Measurements from ENCODE around the gene SERPINE1.

DNA sequence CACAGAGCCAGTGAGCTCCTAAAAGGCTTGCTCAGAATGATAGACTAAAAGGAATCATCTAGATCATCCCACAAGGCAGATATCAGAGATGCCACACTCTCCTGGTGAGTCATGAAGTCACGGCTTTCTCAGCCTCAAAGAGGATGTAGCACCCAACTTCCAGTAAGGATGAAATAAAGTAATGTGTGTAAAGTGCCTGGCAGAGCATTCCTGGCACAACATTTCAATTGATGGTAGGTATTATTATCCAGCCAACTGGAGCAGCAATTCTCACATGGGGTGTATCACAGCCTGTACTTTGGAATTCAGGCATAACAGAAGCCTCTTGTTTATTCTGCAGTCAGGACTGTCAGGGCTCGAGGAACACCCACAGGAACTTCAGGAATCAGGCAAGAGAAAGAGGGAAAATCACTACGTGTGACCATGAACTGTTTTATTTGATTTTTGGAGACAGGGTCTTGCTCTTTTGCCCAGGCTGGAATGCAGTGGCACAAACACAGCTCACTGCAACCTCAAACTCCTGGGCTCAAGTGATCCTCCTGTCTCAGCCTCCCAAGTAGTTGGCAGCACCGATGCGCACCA is 58.4 kb downstream of the SERPINE1 start:
- TF ChIP-seq POLR2A (IDR thresholded peaks at IDR 0.05; ENCODE audit: low read depth, low read length) (no peak), RAD21 (IDR thresholded peaks at IDR 0.05; ENCODE audit: low read length) (no peak), MAZ (IDR thresholded peaks at IDR 0.05; ENCODE audit: borderline replicate concordance, low read depth, low read length) (no peak), MAFK (IDR thresholded peaks at IDR 0.05; ENCODE audit: low read depth, low read length) (no peak), BHLHE40 (IDR thresholded peaks at IDR 0.05; ENCODE audit: low read depth, low read length) (no peak), CEBPB (IDR thresholded peaks at IDR 0.05; ENCODE audit: low read depth, low read length) (no peak)
- TF ChIP-seq, protein P1, sequence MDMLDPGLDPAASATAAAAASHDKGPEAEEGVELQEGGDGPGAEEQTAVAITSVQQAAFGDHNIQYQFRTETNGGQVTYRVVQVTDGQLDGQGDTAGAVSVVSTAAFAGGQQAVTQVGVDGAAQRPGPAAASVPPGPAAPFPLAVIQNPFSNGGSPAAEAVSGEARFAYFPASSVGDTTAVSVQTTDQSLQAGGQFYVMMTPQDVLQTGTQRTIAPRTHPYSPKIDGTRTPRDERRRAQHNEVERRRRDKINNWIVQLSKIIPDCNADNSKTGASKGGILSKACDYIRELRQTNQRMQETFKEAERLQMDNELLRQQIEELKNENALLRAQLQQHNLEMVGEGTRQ (IDR thresholded peaks at IDR 0.05; ENCODE audit: low read depth, low read length) = no peak
- TF ChIP-seq, protein P2, sequence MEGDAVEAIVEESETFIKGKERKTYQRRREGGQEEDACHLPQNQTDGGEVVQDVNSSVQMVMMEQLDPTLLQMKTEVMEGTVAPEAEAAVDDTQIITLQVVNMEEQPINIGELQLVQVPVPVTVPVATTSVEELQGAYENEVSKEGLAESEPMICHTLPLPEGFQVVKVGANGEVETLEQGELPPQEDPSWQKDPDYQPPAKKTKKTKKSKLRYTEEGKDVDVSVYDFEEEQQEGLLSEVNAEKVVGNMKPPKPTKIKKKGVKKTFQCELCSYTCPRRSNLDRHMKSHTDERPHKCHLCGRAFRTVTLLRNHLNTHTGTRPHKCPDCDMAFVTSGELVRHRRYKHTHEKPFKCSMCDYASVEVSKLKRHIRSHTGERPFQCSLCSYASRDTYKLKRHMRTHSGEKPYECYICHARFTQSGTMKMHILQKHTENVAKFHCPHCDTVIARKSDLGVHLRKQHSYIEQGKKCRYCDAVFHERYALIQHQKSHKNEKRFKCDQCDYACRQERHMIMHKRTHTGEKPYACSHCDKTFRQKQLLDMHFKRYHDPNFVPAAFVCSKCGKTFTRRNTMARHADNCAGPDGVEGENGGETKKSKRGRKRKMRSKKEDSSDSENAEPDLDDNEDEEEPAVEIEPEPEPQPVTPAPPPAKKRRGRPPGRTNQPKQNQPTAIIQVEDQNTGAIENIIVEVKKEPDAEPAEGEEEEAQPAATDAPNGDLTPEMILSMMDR (conservative IDR thresholded peaks at IDR 0.05; ENCODE audit: low read depth, low read length) = no peak

Measured in IMR-90 (cell line).